GM19025 (cell line): ENCODE data around the gene WDR37.
A peak's percentile ranks its signal among the peaks of the same experiment; 100 is the strongest.
"Not testable (repeated sequence)": the region's sequence is repeated elsewhere in the genome, so short reads cannot be mapped to it uniquely, and the experiment has no call there.

Source experiments
- ATAC-seq: cut with Tn5 transposase; IDR thresholded peaks from one replicate; pipeline ENCODE4 v1.9.1; 2021; ENCODE audit warnings: mild to moderate bottlenecking, low read depth, moderate library complexity; ENCODE audit not compliant: unreplicated experiment

Gene WDR37

DNA sequence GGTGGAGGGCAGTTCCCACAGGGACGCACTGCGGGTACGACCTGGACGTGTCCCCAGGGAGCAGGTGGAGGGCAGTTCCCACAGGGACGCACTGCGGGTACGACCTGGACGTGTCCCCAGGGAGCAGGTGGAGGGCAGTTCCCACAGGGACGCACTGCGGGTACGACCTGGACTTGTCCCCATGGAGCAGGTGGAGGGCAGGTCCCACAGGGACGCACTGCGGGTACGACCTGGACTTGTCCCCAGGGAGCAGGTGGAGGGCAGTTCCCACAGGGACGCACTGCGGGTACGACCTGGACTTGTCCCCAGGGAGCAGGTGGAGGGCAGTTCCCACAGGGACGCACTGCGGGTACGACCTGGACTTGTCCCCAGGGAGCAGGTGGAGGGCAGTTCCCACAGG is 17.4 kb upstream of the WDR37 start:
- not testable (repeated sequence) for ATAC-seq

GRCh38 chr10:1040133-1040532 is 16.1 kb upstream of the WDR37 start:
- no peak for ATAC-seq

DNA sequence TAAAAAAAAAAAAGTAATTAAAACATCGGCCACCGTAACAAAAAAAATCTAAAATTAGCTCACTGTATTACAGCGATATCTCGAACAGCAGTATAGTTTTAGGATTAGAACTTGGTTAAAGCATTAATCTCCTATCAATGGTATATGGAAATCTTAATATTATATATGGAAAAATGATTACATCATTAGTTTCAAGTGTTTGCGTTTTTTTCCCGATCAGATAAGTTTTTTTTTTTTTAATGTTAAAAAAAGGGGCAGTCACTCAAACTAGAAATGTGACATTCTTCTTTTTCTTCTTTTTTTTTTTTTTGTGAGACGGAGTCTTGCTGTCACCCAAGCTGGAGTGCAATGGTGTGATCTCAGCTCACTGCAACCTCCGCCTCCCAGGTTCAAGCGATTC is 14.7 kb upstream of the WDR37 start:
- no peak for ATAC-seq

DNA sequence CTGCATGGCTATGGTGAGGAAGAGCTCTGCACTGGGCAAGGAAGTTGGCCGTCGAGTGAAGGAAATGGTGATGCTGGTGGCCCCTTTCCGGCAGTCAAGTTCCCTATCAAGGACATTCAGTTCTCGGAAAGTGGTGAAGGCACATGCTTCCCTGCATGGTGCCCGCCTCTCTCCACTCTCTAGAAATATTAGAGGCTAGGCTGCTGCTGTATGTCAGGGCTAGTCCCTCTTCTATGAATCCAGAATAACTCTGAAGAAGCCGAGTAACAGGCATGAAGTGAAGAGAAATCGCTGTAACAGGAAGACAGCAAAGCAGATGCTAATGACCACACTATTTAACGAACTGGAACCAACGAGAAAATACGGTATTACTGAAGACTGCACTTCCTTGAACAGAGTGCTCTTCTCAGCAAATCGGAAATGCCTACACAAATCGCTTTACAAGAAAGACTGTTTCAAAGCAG is 12.6 kb upstream of the WDR37 start:
- peak; percentile 40 for ATAC-seq

DNA sequence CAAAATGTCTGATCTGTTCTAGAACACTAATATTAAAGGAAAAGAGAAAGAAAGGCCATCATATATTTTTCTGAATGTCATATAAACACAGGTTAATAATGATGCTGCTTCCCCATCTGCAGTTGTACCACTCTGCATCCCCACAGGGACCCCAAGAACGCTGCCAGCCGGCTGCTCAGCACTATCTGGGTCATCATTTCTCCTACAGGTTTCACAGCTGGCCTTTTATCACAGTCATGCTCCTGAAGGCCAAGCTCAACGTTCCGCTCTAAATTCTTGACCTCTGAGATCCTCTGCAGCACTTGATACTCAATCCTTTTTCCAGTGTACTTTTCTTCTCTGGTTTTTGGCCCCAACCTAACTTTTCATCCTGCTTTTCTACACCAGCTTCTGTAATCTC is 12.0 kb upstream of the WDR37 start:
- no peak for ATAC-seq

DNA sequence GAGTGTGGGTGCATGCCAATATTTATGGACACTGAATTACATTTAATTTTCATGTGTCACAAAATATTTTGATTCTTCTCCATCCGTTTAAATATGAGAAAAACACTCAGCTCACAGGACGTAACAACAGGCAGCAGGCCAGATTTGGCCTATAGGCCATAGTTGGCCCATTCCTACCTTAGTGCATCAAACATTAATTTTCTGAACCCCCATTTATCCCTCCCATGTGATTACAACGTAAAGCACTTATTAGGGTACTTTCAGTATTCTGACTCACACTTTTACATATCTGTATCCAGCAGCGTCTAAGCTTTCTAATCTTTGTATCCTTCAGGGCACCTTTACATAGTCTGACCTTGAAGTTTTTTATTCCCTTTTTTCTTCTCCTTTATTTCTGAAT is 11.2 kb upstream of the WDR37 start:
- no peak for ATAC-seq

- ATAC-seq, result no peak
Observed at GRCh38 chr10:1045415-1045814, 10.8 kb upstream of the WDR37 start.

GRCh38 chr10:1047937-1048336 is 8.2 kb upstream of the WDR37 start:
- no peak for ATAC-seq

GRCh38 chr10:1048349-1048731 is 7.8 kb upstream of the WDR37 start:
- ATAC-seq, result no peak

DNA sequence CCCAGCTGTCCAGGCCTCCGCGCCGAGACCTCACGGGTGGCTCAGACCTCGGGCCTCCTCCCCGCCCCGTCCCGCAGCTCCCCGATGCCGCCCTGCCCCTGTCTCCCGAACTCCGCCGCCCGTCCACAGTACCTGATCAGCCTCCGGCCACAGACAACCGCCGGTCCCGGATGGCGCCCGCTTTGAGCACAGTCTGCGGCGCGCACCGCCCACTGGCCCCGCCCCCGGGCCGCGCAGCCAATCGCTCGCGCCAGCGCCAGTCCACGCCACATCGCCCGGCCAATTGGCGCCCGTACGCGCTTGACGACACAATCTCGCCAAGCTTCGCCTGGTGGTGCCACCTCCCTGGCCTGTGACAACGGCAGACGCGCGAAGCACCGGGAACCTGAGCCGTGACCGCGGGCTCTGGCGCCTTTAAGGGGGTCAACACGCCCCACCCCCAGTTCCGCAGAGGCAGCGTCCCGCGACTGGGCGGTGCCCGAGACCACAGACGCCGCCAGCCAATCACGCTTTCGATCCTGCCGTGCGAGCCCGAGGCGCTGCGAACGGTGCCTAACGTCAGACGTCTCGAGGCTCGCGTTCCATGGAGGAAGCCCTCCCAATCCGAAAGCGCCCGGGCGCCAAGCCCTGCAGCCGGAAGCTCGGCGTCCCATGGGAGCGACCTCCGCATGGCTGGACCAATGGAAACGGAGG is 7.3 kb upstream of the WDR37 start, which contains the start of gene IDI1:
Gene IDI1, minus strand, starts transcription at position 388 of the 693 bp plus-strand sequence. Its CDS starts 116 bp downstream, at position 272.
- ATAC-seq, result peak; percentile 81

DNA sequence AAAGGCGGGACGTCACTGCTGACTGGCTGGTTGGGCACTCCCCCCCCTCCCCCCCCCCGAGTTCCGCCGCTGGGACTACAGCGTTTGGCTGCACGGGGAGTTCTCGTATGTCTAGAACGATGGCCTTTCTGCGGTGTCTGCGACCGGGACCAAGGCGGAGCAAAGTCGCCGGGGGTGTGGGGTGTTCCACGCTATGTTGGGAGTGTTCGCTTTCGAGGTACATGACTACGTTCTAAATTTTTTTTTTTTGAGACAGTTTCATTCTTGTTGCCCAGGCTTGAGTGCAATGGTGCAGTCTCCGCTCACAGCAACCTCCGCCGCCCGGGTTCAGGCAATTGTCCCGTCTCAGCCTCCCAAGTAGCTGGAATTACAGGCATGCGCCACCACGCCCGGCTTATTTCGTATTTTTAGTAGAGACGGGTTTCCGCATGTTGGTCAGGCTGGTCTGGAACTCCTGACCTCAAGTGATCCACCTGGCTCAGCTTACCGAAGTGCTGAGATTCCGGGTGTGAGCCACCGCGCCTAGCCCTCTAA is 6.7 kb upstream of the WDR37 start:
- ATAC-seq, result no peak

GRCh38 chr10:1050145-1050544 is 6.0 kb upstream of the WDR37 start:
- ATAC-seq, result no peak

DNA sequence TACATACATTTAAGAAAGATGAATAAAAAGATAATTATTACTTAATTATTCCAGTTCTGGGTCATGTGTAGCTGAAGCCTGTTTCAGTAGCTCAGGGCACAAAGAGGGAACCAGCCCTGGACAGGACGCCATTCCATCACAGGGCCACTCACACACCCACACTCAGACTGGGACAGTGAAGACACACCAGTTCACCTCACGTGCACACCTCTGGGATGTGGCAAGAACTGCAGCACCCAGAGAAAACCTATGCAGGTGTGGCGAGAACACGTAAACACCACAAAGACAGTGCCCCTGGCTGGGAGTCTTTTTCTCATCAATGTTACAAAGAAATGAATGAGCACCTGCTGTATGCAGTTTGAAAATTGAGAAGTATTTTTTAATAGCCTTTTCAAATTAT is 5.6 kb upstream of the WDR37 start:
- ATAC-seq, result no peak

DNA sequence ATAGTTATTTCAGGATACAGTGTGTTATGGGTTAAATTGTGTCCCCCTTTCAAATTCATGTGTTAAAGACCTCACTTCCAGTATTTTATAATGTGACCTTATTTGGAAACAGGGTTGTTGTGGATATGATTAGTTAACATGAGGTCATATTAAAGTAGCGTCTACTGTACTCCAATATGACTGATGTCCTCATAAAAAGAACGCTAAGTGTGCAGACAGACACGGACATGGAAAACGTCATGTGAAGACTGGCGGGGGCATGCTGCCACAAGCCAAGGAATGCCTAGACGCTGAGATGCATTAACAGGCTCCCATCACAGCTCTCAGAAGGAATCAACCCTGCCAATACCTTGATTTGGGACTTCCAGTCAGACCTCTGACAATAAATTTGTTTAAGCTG is 1.5 kb upstream of the WDR37 start:
- ATAC-seq, result no peak

DNA sequence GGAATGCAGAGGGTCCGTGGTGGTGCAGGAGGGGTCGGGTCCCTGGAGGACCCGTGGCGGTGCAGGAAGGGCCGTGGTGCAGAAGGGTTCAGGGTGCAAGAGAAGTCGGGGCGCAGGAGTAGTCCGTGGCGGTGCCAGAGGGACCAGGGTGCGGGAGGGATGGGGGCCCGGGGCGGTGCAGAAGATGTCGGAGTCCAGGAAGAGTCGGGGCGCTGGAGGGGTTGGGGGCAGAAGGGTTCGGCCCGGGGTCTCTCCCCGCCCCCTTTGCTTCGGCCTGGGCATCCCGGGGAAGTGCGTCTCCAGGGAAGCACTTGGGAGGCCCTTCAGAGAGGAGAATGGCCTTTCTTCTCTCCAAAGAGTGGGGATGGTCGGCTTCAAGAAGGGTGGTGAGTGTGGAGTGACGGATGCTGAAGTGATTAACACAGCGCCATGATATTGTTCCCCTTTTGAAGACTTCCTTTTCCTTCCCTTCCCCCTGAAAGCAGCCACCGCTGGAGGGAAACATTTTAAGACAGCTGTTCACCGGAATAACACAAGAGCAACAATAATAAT is 997 bp downstream of the WDR37 start:
- ATAC-seq, result no peak

GRCh38 chr10:1058017-1058416 is 1.8 kb downstream of the WDR37 start:
- ATAC-seq, result no peak

DNA sequence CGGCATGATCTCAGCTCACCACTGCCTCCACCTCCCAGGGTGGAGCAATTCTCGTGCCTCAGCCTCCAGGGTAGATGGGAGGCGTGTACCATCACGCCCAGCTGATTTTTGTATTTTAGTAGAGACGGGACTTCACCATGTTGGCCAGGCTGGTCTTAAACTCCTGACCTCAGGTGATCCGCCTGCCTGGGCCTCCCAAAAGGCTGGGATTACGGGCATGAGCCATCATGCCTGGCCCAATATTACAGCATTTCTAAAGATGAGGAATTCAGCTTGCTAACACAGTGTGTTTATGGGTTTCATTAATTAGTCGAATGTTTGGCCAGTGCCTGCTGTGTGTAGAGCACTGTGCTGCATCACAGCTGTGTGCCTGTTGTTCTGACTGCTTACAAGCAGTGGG is 3.7 kb downstream of the WDR37 start:
- ATAC-seq, result no peak

DNA sequence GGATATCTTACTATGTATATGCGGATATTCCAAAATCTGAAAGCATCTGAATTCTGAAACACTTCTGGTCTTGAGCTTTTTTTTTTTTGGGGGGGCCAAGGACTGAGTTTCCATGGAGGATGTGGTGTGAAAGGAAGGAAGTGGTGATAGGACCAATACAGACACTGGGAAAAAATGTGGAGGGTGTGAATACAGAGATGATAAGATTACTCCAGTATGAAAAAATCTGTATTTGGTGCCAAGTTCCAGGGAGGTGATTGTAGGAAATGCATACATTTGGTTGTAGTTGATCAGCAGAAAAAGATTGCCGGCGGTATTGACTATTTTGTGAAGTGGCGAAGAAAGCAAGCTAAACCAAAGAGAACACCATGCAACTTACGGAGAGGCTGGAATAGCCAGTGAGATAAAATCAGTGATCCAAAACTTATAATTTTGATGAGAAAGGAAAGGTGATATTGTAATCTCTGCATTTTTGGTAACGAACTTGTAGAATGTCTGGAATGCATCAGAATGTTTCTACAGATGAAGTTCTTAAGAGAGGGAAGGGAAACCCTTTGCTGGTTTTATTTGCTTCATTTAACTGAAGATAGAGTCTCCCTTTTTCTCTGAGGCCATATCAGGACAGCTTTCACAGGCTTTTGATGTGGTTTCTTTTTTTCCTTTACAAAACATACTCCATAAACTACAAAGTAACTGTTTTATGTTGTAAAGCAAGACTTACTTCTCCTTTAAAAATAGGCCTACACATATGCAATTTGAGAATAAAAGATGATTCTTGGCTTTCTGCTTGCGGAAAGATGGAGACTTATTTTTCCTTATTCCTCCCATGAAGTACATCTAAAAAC is 6.0 kb downstream of the WDR37 start:
- ATAC-seq, result no peak

DNA sequence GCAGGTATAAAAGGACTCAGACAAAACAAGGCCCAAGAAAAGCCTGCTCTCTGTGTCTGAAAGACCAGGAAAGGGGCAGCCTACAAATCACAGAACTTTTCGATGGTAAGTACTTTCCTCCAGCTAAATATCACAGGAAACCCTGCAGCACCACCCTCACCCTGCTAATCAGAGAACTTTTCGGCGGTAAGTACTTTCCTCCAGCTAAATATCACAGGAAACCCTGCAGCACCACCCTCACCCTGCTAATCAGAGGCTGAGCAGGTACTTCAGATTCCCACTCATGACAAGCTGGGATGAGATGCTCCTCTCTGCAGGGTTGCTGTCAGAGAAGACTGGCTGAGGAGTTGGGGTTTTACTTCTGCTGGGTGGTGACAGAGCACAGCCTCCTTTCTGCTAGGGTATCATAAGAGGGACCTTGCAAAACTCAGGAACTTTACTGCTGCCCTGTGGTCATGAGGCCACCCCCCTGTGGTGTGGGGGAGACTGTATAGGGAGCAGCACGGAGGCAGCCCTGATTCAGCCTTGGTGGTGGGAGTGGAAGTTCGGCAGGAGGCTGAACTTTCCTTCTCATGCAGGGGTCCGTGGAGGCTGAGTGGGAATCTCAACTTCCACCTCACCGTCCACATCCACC is 7.2 kb downstream of the WDR37 start:
- ATAC-seq, result no peak

- ATAC-seq, result no peak
Observed at GRCh38 chr10:1064964-1065247, 8.7 kb downstream of the WDR37 start.

DNA sequence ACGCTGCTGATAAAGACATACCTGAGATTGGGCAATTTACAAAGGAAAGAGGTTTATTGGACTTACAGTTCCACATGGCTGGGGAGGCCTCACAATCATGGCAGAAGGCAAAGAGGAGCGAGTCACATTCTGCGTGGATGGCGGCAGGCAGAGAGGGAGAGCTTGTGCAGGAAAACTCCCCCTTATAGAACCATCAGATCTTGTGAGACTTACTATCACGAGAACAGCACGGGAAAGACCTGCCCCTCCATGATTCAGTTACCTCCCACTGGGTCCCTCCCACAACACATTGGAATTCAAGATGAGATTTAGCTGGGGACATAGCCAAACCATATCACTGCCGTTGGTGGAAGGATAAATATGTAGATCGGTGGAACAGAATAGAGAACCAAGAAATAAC is 10.5 kb downstream of the WDR37 start:
- ATAC-seq, result not testable (repeated sequence)
